B cell (primary cell): ENCODE data around the gene TENM3. TPM values are rescaled to one million over a fixed set of nuclear protein-coding genes. Genes with fewer than 3 reads are reported as not detected.

ENCODE experiments used
- ATAC-seq: fragments of 200-7000 bp; cut with Tn5 transposase; one replicate; pipeline ENCODE4 v1.10.0; 2021; ENCODE audit warnings: low read depth, mild to moderate bottlenecking, moderate number of reproducible peaks, moderate library complexity
- CTCF ChIA-PET: fragments of 350-600 bp; sonication (Branson Sonifier 250); formaldehyde crosslinking; loops from one replicate; lab custom pipeline; 2021; ENCODE audit warnings: antibody characterized with exemption, inconsistent platforms; lab: Charles Lee
- POLR2A ChIA-PET: fragments of 350-600 bp; sonication (Branson Sonifier 250); formaldehyde crosslinking; loops from one replicate; lab custom pipeline; 2021; ENCODE audit warnings: antibody characterized with exemption; lab: Charles Lee
- DNase-seq: peaks from one replicate; pipeline ENCODE4 v3.0.0; 2013
- H2AFZ ChIP-seq: 2 replicates; pipeline ENCODE4 v1.6.1; 2012; ENCODE audit warnings: mild to moderate bottlenecking, low read depth, low read length; ENCODE audit not compliant: insufficient read depth, poor library complexity, severe bottlenecking
- H3K27ac ChIP-seq, 2 donors: 1 replicate in 1 of 2; 2 replicates in 1 of 2; pipeline ENCODE4 v1.5.1; 2012 to 2013; ENCODE audit warnings: low read length in 2 of 2, mild to moderate bottlenecking in 2 of 2, moderate library complexity in 1 of 2
- H3K27me3 ChIP-seq, 4 experiments: fragments of 200-600 bp in 1 of 4; sonication (generic) in 1 of 4; replicated peaks in 1 of 4; 1 replicate in 2 of 4; 2 replicates in 2 of 4; pipeline versions ENCODE4 v1.6.1 to v1.7.0; 2013 to 2016; ENCODE audit warnings: low read length in 3 of 4, mild to moderate bottlenecking in 2 of 4, mixed read lengths in 1 of 4, moderate library complexity in 1 of 4; ENCODE audit not compliant: insufficient read depth in 4 of 4, control insufficient read depth in 3 of 4; ENCODE audit errors: control extremely low read depth in 1 of 4
- H3K36me3 ChIP-seq, 2 experiments: replicated peaks in 1 of 2; 1 replicate in 1 of 2; 2 replicates in 1 of 2; pipeline versions ENCODE4 v1.6.1 to v1.7.1; 2013; ENCODE audit warnings: low read length in 1 of 2; ENCODE audit not compliant: insufficient read depth in 2 of 2, control insufficient read depth in 1 of 2; ENCODE audit errors: control extremely low read depth in 1 of 2, extremely low read depth in 1 of 2
- H3K4me1 ChIP-seq, 2 donors: fragments of 200-600 bp in 1 of 2; sonication (generic) in 1 of 2; 1 replicate in 1 of 2; 2 replicates in 1 of 2; pipeline versions ENCODE4 v1.5.1 to v1.6.1; 2013 to 2017; ENCODE audit warnings: low read length in 2 of 2; ENCODE audit not compliant: control insufficient read depth in 2 of 2, insufficient read depth in 2 of 2
- H3K4me2 ChIP-seq: replicated peaks from 2 replicates; pipeline ENCODE3; 2012; ENCODE audit warnings: mild to moderate bottlenecking, low read depth, low read length; ENCODE audit not compliant: poor library complexity, severe bottlenecking
- H3K4me3 ChIP-seq, 5 experiments: fragments of 200-600 bp in 1 of 5; sonication (generic) in 1 of 5; 1 replicate in 3 of 5; 2 replicates in 2 of 5; pipeline versions ENCODE4 v1.5.1 to v1.7.0; 2011 to 2016; ENCODE audit warnings: low read length in 4 of 5, mild to moderate bottlenecking in 4 of 5, low read depth in 2 of 5, control low read depth in 1 of 5, moderate library complexity in 1 of 5; ENCODE audit not compliant: insufficient read depth in 1 of 5; ENCODE audit errors: control extremely low read depth in 1 of 5, extremely low read depth in 1 of 5
- H3K79me2 ChIP-seq: fragments of 200-600 bp; sonication (generic); one replicate; pipeline ENCODE4 v1.6.0; 2016; ENCODE audit warnings: low read length; ENCODE audit not compliant: control insufficient read depth, insufficient read depth
- H3K9ac ChIP-seq: fragments of 200-600 bp; sonication (generic); 2 replicates; pipeline ENCODE4 v1.6.1; 2017; ENCODE audit warnings: mild to moderate bottlenecking, low read length, moderate library complexity
- H3K9me3 ChIP-seq, 3 donors: one replicate each; pipeline versions ENCODE4 v1.6.1 to v1.7.1; 2013; ENCODE audit warnings: low read length in 2 of 3; ENCODE audit not compliant: control insufficient read depth in 2 of 3, insufficient read depth in 1 of 3; ENCODE audit errors: control extremely low read depth in 1 of 3
- H4K20me1 ChIP-seq: 2 replicates; pipeline ENCODE4 v1.6.0; 2012; ENCODE audit warnings: mild to moderate bottlenecking, low read length; ENCODE audit not compliant: insufficient read depth, control insufficient read depth, poor library complexity, severe bottlenecking
- H3K27ac Mint-ChIP-seq: one replicate; pipeline ENCODE4 v1.8.0; 2021; ENCODE audit warnings: mixed read lengths
- H3K27me3 Mint-ChIP-seq: one replicate; pipeline ENCODE4 v1.8.0; 2021; ENCODE audit warnings: mixed read lengths
- H3K4me1 Mint-ChIP-seq: one replicate; pipeline ENCODE4 v1.8.0; 2021; ENCODE audit warnings: mixed read lengths
- H3K4me3 Mint-ChIP-seq: one replicate; pipeline ENCODE4 v1.8.0; 2021; ENCODE audit warnings: mixed read lengths
- H3K9me3 Mint-ChIP-seq: one replicate; pipeline ENCODE4 v1.8.0; 2022; ENCODE audit warnings: mixed read lengths; ENCODE audit not compliant: insufficient read depth
- CTCF ChIP-seq: fragments of 200-600 bp; IDR thresholded peaks from one replicate; pipeline ENCODE4 v1.8.0; 2022; ENCODE audit warnings: antibody characterized with exemption, mild to moderate bottlenecking
- EZH2 ChIP-seq: IDR thresholded peaks from 2 replicates; pipeline ENCODE4 v1.6.1; 2012; ENCODE audit warnings: borderline replicate concordance, low read depth, mild to moderate bottlenecking, moderate library complexity, low read length; ENCODE audit not compliant: insufficient read depth, poor library complexity, severe bottlenecking
- WGBS: methylation state at CpG from one replicate; pipeline ENCODE4 v1.1.5; 2013; ENCODE audit warnings: missing lambda C conversion rate; ENCODE audit not compliant: insufficient coverage; 5-methylcytosine and 5-hydroxymethylcytosine counted together
- intact Hi-C: fragments of 100-400 bp; cut with micrococcal nuclease; formaldehyde crosslinking; loops from one replicate; pipeline ENCODE4 v1.10.0; 2022
- polyA plus RNA-seq: library from polyadenylated mRNA; depleted of rRNA; stranded (reverse); fragments of >200 nt; gene quantifications from 2 replicates; pipeline ENCODE4 v1.2.3, GENCODE V29; 2012
- total RNA-seq, 2 donors: library from RNA; stranded (reverse); fragments of 120-200 nt in 1 of 2; gene quantifications; 1 replicate in 1 of 2; 2 replicates in 1 of 2; pipeline versions ENCODE4 v1.2.3 to v1.2.4, GENCODE V29; 2013 to 2022

TENM3 gene
- total and polyA plus RNA-seq, 2 donors (not counting 1 experiment from before 2014, with no cell fraction given), result not detected

GRCh38 chr4:182802621-182803020 is 559.4 kb downstream of the TENM3 start:
- H3K9me3 Mint-ChIP-seq, result no peaks in the 10 kb centered on the region
- H3K4me1 Mint-ChIP-seq, result peaks cover 4% of the 10 kb centered on the region
- ATAC-seq (no peak), DNase-seq (no peak)
- H3K79me2 ChIP-seq, result no peaks in the 10 kb centered on the region
- H3K4me2 ChIP-seq, result no peak overlapping the region
- peaks cover 0 to 23% (median 0%) of the 10 kb centered on the region in 3 donors for H3K9me3 ChIP-seq
- no peaks in the 10 kb centered on the region for H4K20me1 ChIP-seq
- peaks cover 0 to 22% (median 2%) of the 10 kb centered on the region in 4 experiments for H3K27me3 ChIP-seq
- no peak for TF ChIP-seq EZH2
- TF ChIP-seq CTCF, result no peak
- peaks cover 11 to 12% of the 10 kb centered on the region in 2 donors for H3K4me1 ChIP-seq
- no peak overlapping the region for H3K27ac ChIP-seq
- ChIA-PET POLR2A (no interaction called here), CTCF (no interaction called here)
- no peak overlapping the region for H3K27ac Mint-ChIP-seq
- H3K9ac ChIP-seq, result no peak overlapping the region
- no peak overlapping the region for H3K4me3 ChIP-seq
- H2AFZ ChIP-seq, result no peak overlapping the region
- no peaks in the 10 kb centered on the region for H3K36me3 ChIP-seq
- peaks cover 13% of the 10 kb centered on the region for H3K27me3 Mint-ChIP-seq
- intact Hi-C loops, result no loop called here
- no peak overlapping the region for H3K4me3 Mint-ChIP-seq

GRCh38 chr4:182803235-182803634 is 560.0 kb downstream of the TENM3 start:
- DNase-seq (no peak), ATAC-seq (no peak)
- H3K4me1 Mint-ChIP-seq, result peaks cover 4% of the 10 kb centered on the region
- no peak overlapping the region for H3K4me3 ChIP-seq
- no peaks in the 10 kb centered on the region for H3K36me3 ChIP-seq
- H3K9ac ChIP-seq, result no peak overlapping the region
- H3K9me3 Mint-ChIP-seq, result no peaks in the 10 kb centered on the region
- intact Hi-C loops, result no loop called here
- H3K79me2 ChIP-seq, result no peaks in the 10 kb centered on the region
- no peaks in the 10 kb centered on the region for H4K20me1 ChIP-seq
- H2AFZ ChIP-seq, result no peak overlapping the region
- no peak overlapping the region for H3K4me2 ChIP-seq
- POLR2A ChIA-PET, result no interaction called here
- peaks cover 0 to 22% (median 2%) of the 10 kb centered on the region in 4 experiments for H3K27me3 ChIP-seq
- no peak overlapping the region for H3K27ac Mint-ChIP-seq
- 88% methylated on average over 5 of the region's 6 CpGs for WGBS
- peaks cover 13% of the 10 kb centered on the region for H3K27me3 Mint-ChIP-seq
- no peak for TF ChIP-seq EZH2
- no peak for TF ChIP-seq CTCF
- peaks cover 0 to 28% (median 0%) of the 10 kb centered on the region in 3 donors for H3K9me3 ChIP-seq
- H3K27ac ChIP-seq, result no peak overlapping the region
- CTCF ChIA-PET, result no interaction called here
- H3K4me1 ChIP-seq, result peaks cover 11 to 12% of the 10 kb centered on the region in 2 donors
- H3K4me3 Mint-ChIP-seq, result no peak overlapping the region
